ENCODE results near the gene CTSZ. TPM values are rescaled to one million over a fixed set of nuclear protein-coding genes. Genes with fewer than 3 reads are reported as not detected.

Gene CTSZ
- total RNA-seq, 1 experiment from 2014 or later: 26.3 TPM

GRCh38 chr20:59020938-59021551 is 14.0 kb upstream of the CTSZ start:
- peaks cover 25% of the 10 kb centered on the region for H3K36me3 Mint-ChIP-seq
- H3K9me3 Mint-ChIP-seq: no peaks in the 10 kb centered on the region
- peaks cover 13% of the 10 kb centered on the region for H3K4me1 Mint-ChIP-seq
- TF ChIP-seq ZNF138 (CRISPR knock-in tag; conservative IDR thresholded peaks at IDR 0.05) (no peak), CTCF (IDR thresholded peaks at IDR 0.05) (no peak), HMGXB4 (CRISPR knock-in tag; IDR thresholded peaks at IDR 0.05) (no peak), RELA (CRISPR knock-in tag; IDR thresholded peaks at IDR 0.05; ENCODE audit: borderline replicate concordance) (no peak), PREB (CRISPR knock-in tag; IDR thresholded peaks at IDR 0.05; ENCODE audit: borderline replicate concordance) (no peak), ZNF121 (CRISPR knock-in tag; IDR thresholded peaks at IDR 0.05) (no peak), ZNF232 (CRISPR knock-in tag; IDR thresholded peaks at IDR 0.05) (no peak), E2F1 (CRISPR knock-in tag; IDR thresholded peaks at IDR 0.05) (no peak)
- TF ChIP-seq, protein P1, sequence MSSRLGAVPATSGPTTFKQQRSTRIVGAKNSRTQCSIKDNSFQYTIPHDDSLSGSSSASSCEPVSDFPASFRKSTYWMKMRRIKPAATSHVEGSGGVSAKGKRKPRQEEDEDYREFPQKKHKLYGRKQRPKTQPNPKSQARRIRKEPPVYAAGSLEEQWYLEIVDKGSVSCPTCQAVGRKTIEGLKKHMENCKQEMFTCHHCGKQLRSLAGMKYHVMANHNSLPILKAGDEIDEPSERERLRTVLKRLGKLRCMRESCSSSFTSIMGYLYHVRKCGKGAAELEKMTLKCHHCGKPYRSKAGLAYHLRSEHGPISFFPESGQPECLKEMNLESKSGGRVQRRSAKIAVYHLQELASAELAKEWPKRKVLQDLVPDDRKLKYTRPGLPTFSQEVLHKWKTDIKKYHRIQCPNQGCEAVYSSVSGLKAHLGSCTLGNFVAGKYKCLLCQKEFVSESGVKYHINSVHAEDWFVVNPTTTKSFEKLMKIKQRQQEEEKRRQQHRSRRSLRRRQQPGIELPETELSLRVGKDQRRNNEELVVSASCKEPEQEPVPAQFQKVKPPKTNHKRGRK (CRISPR knock-in tag; IDR thresholded peaks at IDR 0.05; ENCODE audit: borderline replicate concordance): no peak
- TF ChIP-seq, protein P2, sequence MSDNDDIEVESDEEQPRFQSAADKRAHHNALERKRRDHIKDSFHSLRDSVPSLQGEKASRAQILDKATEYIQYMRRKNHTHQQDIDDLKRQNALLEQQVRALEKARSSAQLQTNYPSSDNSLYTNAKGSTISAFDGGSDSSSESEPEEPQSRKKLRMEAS (CRISPR knock-in tag; IDR thresholded peaks at IDR 0.05): no peak
- DNase-seq (ENCODE audit: low spot score) (no peak), ATAC-seq (no peak)
- H3K27ac Mint-ChIP-seq: no peak overlapping the region
- H3K27me3 Mint-ChIP-seq (ENCODE audit: low read depth): peaks cover 37% of the 10 kb centered on the region
- CTCF ChIA-PET: no interaction called here
- POLR2A ChIA-PET: no interaction called here
- no peak overlapping the region for H3K4me3 Mint-ChIP-seq

DNA sequence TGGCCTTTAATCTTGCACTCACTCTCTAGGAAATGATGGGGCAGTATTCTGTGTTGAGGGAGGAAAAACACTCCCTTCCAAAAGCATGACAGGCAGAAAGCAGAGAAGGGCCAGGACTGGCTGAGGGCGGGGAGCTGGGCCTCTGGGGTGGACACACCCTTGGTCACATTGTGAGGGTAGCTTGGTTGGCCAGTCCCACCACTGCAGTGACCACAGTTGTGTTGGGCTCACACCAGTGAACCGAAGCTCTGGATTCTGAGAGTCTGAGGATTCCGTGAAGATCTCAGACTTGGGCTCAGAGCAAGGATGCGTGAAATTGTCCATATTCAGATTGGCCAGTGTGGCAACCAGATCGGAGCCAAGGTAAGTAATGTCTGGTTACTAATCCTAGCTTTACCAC is 12.2 kb upstream of the CTSZ start, which contains the start of gene TUBB1:
Gene TUBB1 (plus strand): TSS at position 213 of the 400 bp plus-strand sequence. CDS start 94 bp downstream, at position 307.
- Mint-ChIP-seq H3K4me1 (peaks cover 3% of the 10 kb centered on the region; the same call in 1 of the 2 replicates), H3K9me3 (no peaks in the 10 kb centered on the region), H3K4me3 (no peak within 1 kb of the TSS), H3K27ac (no peak within 1 kb of the TSS), H3K36me3 (peaks cover 13% of the 10 kb centered on the region), H3K27me3 (ENCODE audit: low read depth) (peaks cover 21% of the 10 kb centered on the region)
- TF ChIP-seq NR2C2 (CRISPR knock-in tag; IDR thresholded peaks at IDR 0.05) (no peak), ETV6 (CRISPR knock-in tag; IDR thresholded peaks at IDR 0.05) (no peak), STAT6 (CRISPR knock-in tag; conservative IDR thresholded peaks at IDR 0.05; ENCODE audit: low read depth) (no peak), JAZF1 (CRISPR knock-in tag; IDR thresholded peaks at IDR 0.05) (no peak)
- DNase-seq (ENCODE audit: low spot score) (no peak), ATAC-seq (no peak)
- CTCF ChIA-PET: no interaction called here
- POLR2A ChIA-PET: no interaction called here
